Liver (tissue), 9 donors: Measurements from ENCODE around the gene PARP8. TPM values are rescaled to one million over a fixed set of nuclear protein-coding genes. Genes with fewer than 3 reads are reported as not detected.

Experiments used
- DNase-seq: peaks from one replicate; pipeline ENCODE4 v3.0.0-alpha.2; 2017; ENCODE audit warnings: low spot score
- H3K27ac ChIP-seq, 2 donors: one replicate each; pipeline ENCODE4 v1.7.0; 2013; ENCODE audit warnings: inconsistent platforms in 2 of 2, low read length in 2 of 2, control low read depth in 1 of 2, low read depth in 1 of 2, mild to moderate bottlenecking in 1 of 2
- H3K27me3 ChIP-seq, 4 donors: one replicate each; pipeline versions ENCODE4 v1.6.1 to v1.7.0; 2013; ENCODE audit warnings: low read length in 3 of 4, inconsistent platforms in 1 of 4, mild to moderate bottlenecking in 1 of 4, moderate library complexity in 1 of 4; ENCODE audit not compliant: control insufficient read depth in 4 of 4, insufficient read depth in 4 of 4
- H3K36me3 ChIP-seq, 4 donors: one replicate each; pipeline versions ENCODE4 v1.6.1 to v1.7.0; 2013; ENCODE audit warnings: low read length in 3 of 4, mild to moderate bottlenecking in 3 of 4, low read depth in 1 of 4, moderate library complexity in 1 of 4; ENCODE audit not compliant: control insufficient read depth in 4 of 4, insufficient read depth in 3 of 4
- H3K4me1 ChIP-seq, 4 donors: one replicate each; pipeline versions ENCODE4 v1.6.1 to v1.7.0; 2013; ENCODE audit warnings: low read length in 3 of 4, mild to moderate bottlenecking in 3 of 4, moderate library complexity in 1 of 4; ENCODE audit not compliant: control insufficient read depth in 4 of 4, insufficient read depth in 4 of 4
- H3K4me3 ChIP-seq, 3 donors: one replicate each; pipeline versions ENCODE4 v1.6.1 to v1.7.0; 2013; ENCODE audit warnings: low read length in 3 of 3, control low read depth in 1 of 3, low read depth in 1 of 3, mild to moderate bottlenecking in 1 of 3
- H3K9ac ChIP-seq, 2 donors: one replicate each; pipeline ENCODE4 v1.7.0; 2013; ENCODE audit warnings: low read length in 2 of 2, mild to moderate bottlenecking in 2 of 2, moderate library complexity in 2 of 2, control low read depth in 1 of 2, low read depth in 1 of 2
- H3K9me3 ChIP-seq, 4 donors: one replicate each; pipeline versions ENCODE4 v1.6.1 to v1.7.0; 2013; ENCODE audit warnings: low read length in 3 of 4; ENCODE audit not compliant: control insufficient read depth in 4 of 4
- ATF3 ChIP-seq: IDR thresholded peaks from 2 replicates; pipeline ENCODE4 v1.6.1; 2016; ENCODE audit warnings: antibody characterized with exemption
- CTCF ChIP-seq: fragments of 150-350 bp; IDR thresholded peaks from 2 replicates; pipeline ENCODE4 v1.5.1; 2017; ENCODE audit warnings: improper control_type of control experiment, low read depth, low read length; ENCODE audit not compliant: missing input control
- FOXA1 ChIP-seq: IDR thresholded peaks from 2 replicates; pipeline ENCODE4 v1.6.1; 2016; ENCODE audit warnings: antibody characterized with exemption
- FOXA2 ChIP-seq: IDR thresholded peaks from 2 replicates; pipeline ENCODE4 v1.6.1; 2016; ENCODE audit warnings: antibody characterized with exemption
- GABPA ChIP-seq, 2 donors: IDR thresholded peaks in 1 of 2; conservative IDR thresholded peaks in 1 of 2; 2 replicates each; pipeline ENCODE4 v1.6.1; 2016; ENCODE audit warnings: antibody characterized with exemption in 2 of 2, mild to moderate bottlenecking in 1 of 2, moderate library complexity in 1 of 2
- HNF4A ChIP-seq, 2 donors: conservative IDR thresholded peaks; 2 replicates each; pipeline ENCODE4 v1.6.1; 2016; ENCODE audit warnings: antibody characterized with exemption in 2 of 2, mild to moderate bottlenecking in 2 of 2
- HNF4G ChIP-seq: IDR thresholded peaks from 2 replicates; pipeline ENCODE4 v1.6.1; 2016; ENCODE audit warnings: antibody characterized with exemption
- NR2F2 ChIP-seq: IDR thresholded peaks from 2 replicates; pipeline ENCODE4 v1.6.1; 2016; ENCODE audit warnings: antibody characterized with exemption
- RXRA ChIP-seq, 2 donors: IDR thresholded peaks; 2 replicates each; pipeline ENCODE4 v1.6.1; 2017 to 2018; ENCODE audit warnings: antibody characterized with exemption in 2 of 2, mild to moderate bottlenecking in 1 of 2
- SP1 ChIP-seq: IDR thresholded peaks from 2 replicates; pipeline ENCODE4 v1.6.1; 2018; ENCODE audit warnings: antibody characterized with exemption, mild to moderate bottlenecking
- YY1 ChIP-seq: IDR thresholded peaks from 2 replicates; pipeline ENCODE4 v1.6.1; 2016; ENCODE audit warnings: antibody characterized with exemption, mild to moderate bottlenecking
- ZBTB33 ChIP-seq: IDR thresholded peaks from 2 replicates; pipeline ENCODE4 v1.6.1; 2016; ENCODE audit warnings: antibody characterized with exemption
- WGBS: extraction: QIAGEN DNeasy Blood & Tissue Kit; methylation state at CpG from one replicate; pipeline ENCODE4 v1.1.7; 2013; 5-methylcytosine and 5-hydroxymethylcytosine counted together
- polyA plus RNA-seq, 2 donors: library from polyadenylated mRNA; stranded (reverse) in 1 of 2; unstranded in 1 of 2; fragments of 200-250 nt in 1 of 2; fragments of >200 nt in 1 of 2; fragmentation: Nextera tagmentation in 1 of 2; extraction: Ambion mirVana in 1 of 2; gene quantifications; one replicate each; pipeline versions ENCODE4 v1.2.1 to v1.2.3, GENCODE V29; 2013 to 2015
- total RNA-seq, 2 donors: library from RNA; depleted of rRNA; stranded (reverse); fragments of >200 nt; gene quantifications; one replicate each; pipeline ENCODE4 v1.2.3, GENCODE V29; 2014
- TF ChIP-seq, protein P1 (sequence below): IDR thresholded peaks from 2 replicates; pipeline ENCODE4 v1.6.1; 2016; ENCODE audit warnings: antibody characterized with exemption, mild to moderate bottlenecking
- donor health status: healthy.
- donor health status: healthy.
- donor health status: healthy.
- donor health status: healthy.
- donor health status: healthy.

PARP8 gene
- total and polyA plus RNA-seq, 4 donors: 3.9 to 16.0 (median 7.1) TPM

DNA sequence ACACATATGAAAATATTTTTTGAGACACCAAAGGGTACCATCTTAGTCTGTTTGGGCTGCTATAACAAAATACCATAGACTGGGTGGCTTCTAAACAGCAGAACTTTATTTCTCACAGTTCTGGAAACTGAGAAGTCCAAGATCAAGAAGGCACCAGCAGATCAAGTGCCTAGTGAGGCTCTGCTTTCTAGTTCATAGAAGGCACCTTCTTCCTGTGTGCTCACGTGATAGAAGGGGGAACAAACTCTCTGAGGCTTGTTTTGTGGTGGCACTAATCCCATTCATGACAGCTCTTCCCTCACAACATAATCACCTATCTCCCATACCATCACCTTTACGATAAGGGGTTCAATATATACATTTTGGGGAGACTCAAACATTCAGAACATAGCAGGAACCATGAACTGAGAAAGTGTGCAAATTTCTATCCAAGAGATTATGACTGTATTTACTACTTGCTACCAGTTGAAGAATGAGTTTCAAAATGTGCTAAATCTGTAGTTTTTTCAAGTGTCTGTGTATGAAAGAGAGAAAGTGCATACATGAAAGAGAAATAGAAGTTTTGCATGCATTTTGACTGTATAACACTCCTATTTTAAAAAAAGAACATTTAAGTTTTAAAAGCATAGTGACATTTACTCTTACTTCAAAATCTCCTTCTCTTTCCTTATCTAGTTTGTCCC lies 207.3 kb downstream of the PARP8 start:
- H3K36me3 ChIP-seq: no peaks in the 10 kb centered on the region
- H3K9ac ChIP-seq: no peak overlapping the region
- no peak for TF ChIP-seq ZBTB33
- no peak for TF ChIP-seq SP1
- no peak for TF ChIP-seq FOXA2
- no peak for TF ChIP-seq GABPA (IDR thresholded peaks at IDR 0.05 in 1 of 2, conservative IDR thresholded peaks at IDR 0.05 in 1 of 2)
- TF ChIP-seq ATF3: no peak
- TF ChIP-seq, protein P1, sequence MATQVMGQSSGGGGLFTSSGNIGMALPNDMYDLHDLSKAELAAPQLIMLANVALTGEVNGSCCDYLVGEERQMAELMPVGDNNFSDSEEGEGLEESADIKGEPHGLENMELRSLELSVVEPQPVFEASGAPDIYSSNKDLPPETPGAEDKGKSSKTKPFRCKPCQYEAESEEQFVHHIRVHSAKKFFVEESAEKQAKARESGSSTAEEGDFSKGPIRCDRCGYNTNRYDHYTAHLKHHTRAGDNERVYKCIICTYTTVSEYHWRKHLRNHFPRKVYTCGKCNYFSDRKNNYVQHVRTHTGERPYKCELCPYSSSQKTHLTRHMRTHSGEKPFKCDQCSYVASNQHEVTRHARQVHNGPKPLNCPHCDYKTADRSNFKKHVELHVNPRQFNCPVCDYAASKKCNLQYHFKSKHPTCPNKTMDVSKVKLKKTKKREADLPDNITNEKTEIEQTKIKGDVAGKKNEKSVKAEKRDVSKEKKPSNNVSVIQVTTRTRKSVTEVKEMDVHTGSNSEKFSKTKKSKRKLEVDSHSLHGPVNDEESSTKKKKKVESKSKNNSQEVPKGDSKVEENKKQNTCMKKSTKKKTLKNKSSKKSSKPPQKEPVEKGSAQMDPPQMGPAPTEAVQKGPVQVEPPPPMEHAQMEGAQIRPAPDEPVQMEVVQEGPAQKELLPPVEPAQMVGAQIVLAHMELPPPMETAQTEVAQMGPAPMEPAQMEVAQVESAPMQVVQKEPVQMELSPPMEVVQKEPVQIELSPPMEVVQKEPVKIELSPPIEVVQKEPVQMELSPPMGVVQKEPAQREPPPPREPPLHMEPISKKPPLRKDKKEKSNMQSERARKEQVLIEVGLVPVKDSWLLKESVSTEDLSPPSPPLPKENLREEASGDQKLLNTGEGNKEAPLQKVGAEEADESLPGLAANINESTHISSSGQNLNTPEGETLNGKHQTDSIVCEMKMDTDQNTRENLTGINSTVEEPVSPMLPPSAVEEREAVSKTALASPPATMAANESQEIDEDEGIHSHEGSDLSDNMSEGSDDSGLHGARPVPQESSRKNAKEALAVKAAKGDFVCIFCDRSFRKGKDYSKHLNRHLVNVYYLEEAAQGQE: no peak
- no peaks in the 10 kb centered on the region for H3K9me3 ChIP-seq
- peaks cover 0 to 3% (median 0%) of the 10 kb centered on the region in 4 donors for H3K27me3 ChIP-seq
- 46% methylated on average over 2 of the region's 2 CpGs for WGBS
- no peak overlapping the region for H3K27ac ChIP-seq
- no peak overlapping the region for H3K4me3 ChIP-seq
- H3K4me1 ChIP-seq: peaks cover 0 to 1% (median 0%) of the 10 kb centered on the region in 4 donors
- DNase-seq: no peak

DNA sequence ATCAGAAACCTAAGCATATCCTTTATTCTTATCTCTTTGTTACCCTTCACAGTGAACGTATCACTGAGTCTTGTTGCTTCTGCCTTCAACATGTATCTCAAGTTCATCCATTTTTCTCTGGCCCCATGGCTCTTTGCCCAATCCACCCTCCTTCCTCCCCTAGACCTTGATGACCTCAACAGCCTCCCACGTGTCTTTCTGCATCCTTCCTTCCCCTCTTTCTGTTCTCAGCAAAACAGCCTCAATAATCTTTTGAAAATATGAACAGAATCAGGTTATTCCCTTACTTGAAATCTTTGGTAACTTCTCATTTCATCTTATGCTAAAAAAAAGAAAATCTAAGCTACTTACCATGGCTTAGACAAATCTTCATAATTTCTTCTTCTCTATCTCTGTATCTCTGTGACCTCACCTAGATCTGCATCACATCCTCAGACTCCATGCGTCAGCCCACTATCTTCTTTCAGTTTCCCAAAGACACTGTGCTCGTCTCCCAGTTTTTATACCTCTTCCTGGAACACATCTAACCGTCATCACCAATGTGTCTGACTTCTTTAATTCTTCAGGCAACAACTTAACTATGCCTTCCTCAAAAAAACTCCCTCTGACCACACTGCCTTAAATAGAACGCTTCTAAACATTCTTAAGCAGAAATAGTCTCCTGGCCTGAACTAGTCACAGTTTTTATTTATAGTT lies 208.0 kb downstream of the PARP8 start:
- DNase-seq: no peak

More for the DNA sequence above, 208.0 kb downstream of the PARP8 start:
- Histone ChIP-seq H3K9ac (no peak overlapping the region), H3K9me3 (no peaks in the 10 kb centered on the region), H3K36me3 (no peaks in the 10 kb centered on the region), H3K4me1 (peaks cover 0 to 1% (median 0%) of the 10 kb centered on the region in 4 donors), H3K27ac (no peak overlapping the region), H3K4me3 (no peak overlapping the region), H3K27me3 (peaks cover 0 to 3% (median 0%) of the 10 kb centered on the region in 4 donors)
- WGBS: 56% methylated on average over 6 of the region's 6 CpGs
- no peak for TF ChIP-seq NR2F2
- TF ChIP-seq YY1: no peak
- TF ChIP-seq HNF4G: no peak
- TF ChIP-seq SP1: no peak
- no peak for TF ChIP-seq CTCF
- TF ChIP-seq FOXA1: no peak
- TF ChIP-seq HNF4A (conservative IDR thresholded peaks at IDR 0.05): no peak
- no peak for TF ChIP-seq ATF3
- TF ChIP-seq RXRA (IDR thresholded peaks at IDR 0.05): no peak
